T-cell (primary cell): ENCODE measurements around the gene PTPRD. TPM values are rescaled to one million over a fixed set of nuclear protein-coding genes. Genes with fewer than 3 reads are reported as not detected.

Experiments used
- ATAC-seq, 4 experiments: fragments of 200-7000 bp in 3 of 4; fragments of 150-1000 bp in 1 of 4; cut with Tn5 transposase; replicated peaks in 1 of 4; 1 replicate in 3 of 4; 2 replicates in 1 of 4; pipeline ENCODE4 v1.10.0; 2021; ENCODE audit warnings: moderate library complexity in 3 of 4, mild to moderate bottlenecking in 2 of 4, moderate number of reproducible peaks in 1 of 4
- CTCF ChIA-PET, 2 donors: fragments of 300-600 bp; sonication (Branson Sonifier 250); formaldehyde crosslinking; loops; one replicate each; lab custom pipeline; 2022; ENCODE audit warnings: antibody characterized with exemption in 2 of 2; lab: Charles Lee
- POLR2A ChIA-PET, 2 donors: fragments of 300-600 bp; sonication (Branson Sonifier 250); formaldehyde crosslinking; loops; one replicate each; lab custom pipeline; 2022; ENCODE audit warnings: antibody characterized with exemption in 2 of 2; lab: Charles Lee
- DNase-seq, 35 experiments: peaks; one replicate each; pipeline versions ENCODE4 v3.0.0 to v3.0.0-alpha.2; 2013 to 2023
- H3K27ac ChIP-seq: one replicate; pipeline ENCODE4 v1.5.1; 2013; ENCODE audit warnings: low read length
- H3K27me3 ChIP-seq, 2 experiments: replicated peaks in 1 of 2; 1 replicate in 1 of 2; 2 replicates in 1 of 2; pipeline versions ENCODE4 v1.6.1 to v1.7.0; 2013; ENCODE audit warnings: low read length in 1 of 2, mixed read lengths in 1 of 2; ENCODE audit not compliant: control insufficient read depth in 2 of 2, insufficient read depth in 2 of 2; ENCODE audit errors: extremely low read depth in 1 of 2
- H3K36me3 ChIP-seq, 2 donors: 1 replicate in 1 of 2; 2 replicates in 1 of 2; pipeline versions ENCODE4 v1.6.1 to v1.7.0; 2013; ENCODE audit warnings: low read length in 1 of 2; ENCODE audit not compliant: control insufficient read depth in 2 of 2, insufficient read depth in 1 of 2; ENCODE audit errors: extremely low read depth in 1 of 2
- H3K4me1 ChIP-seq, 2 experiments: 1 replicate in 1 of 2; 2 replicates in 1 of 2; pipeline versions ENCODE4 v1.6.1 to v1.7.0; 2013; ENCODE audit warnings: low read length in 2 of 2, mixed read lengths in 1 of 2; ENCODE audit not compliant: insufficient read depth in 2 of 2, control insufficient read depth in 1 of 2; ENCODE audit errors: extremely low read depth in 1 of 2
- H3K4me3 ChIP-seq, 2 donors: 1 replicate in 1 of 2; 2 replicates in 1 of 2; pipeline versions ENCODE4 v1.5.1 to v1.7.0; 2013; ENCODE audit warnings: mild to moderate bottlenecking in 2 of 2, low read length in 1 of 2, moderate library complexity in 1 of 2; ENCODE audit not compliant: control insufficient read depth in 1 of 2; ENCODE audit errors: extremely low read depth in 1 of 2
- H3K9me3 ChIP-seq: 2 replicates; pipeline ENCODE4 v1.7.0; 2013
- H3K27ac Mint-ChIP-seq, 2 donors: one replicate each; pipeline ENCODE4 v1.8.0; 2020 to 2021; ENCODE audit warnings: mild to moderate bottlenecking in 2 of 2, mixed read lengths in 2 of 2
- H3K27me3 Mint-ChIP-seq, 2 donors: one replicate each; pipeline ENCODE4 v1.8.0; 2021 to 2022; ENCODE audit warnings: mixed read lengths in 2 of 2
- H3K36me3 Mint-ChIP-seq: one replicate; pipeline ENCODE4 v1.8.0; 2021; ENCODE audit warnings: mixed read lengths
- H3K4me1 Mint-ChIP-seq, 3 donors: one replicate each; pipeline ENCODE4 v1.8.0; 2020 to 2022; ENCODE audit warnings: mixed read lengths in 3 of 3, mild to moderate bottlenecking in 1 of 3
- H3K4me3 Mint-ChIP-seq, 3 donors: one replicate each; pipeline ENCODE4 v1.8.0; 2020 to 2022; ENCODE audit warnings: mild to moderate bottlenecking in 3 of 3, mixed read lengths in 3 of 3, moderate library complexity in 3 of 3
- H3K9me3 Mint-ChIP-seq, 3 donors: one replicate each; pipeline ENCODE4 v1.8.0; 2020 to 2022; ENCODE audit warnings: mixed read lengths in 3 of 3
- WGBS: methylation state at CpG from one replicate; pipeline ENCODE4 v1.1.5; 2013; ENCODE audit warnings: missing lambda C conversion rate; ENCODE audit not compliant: insufficient coverage; 5-methylcytosine and 5-hydroxymethylcytosine counted together
- total RNA-seq, 35 experiments: library from RNA in 6 of 35; stranded (reverse) in 6 of 35; fragments of 120-200 nt in 1 of 35; gene quantifications; one replicate each; pipeline versions ENCODE4 v1.2.1 to v1.2.4 and lab custom pipeline; 2013 to 2026

PTPRD gene
- total RNA-seq, 5 donors from 2014 or later (not counting 1 experiment from before 2014, with no cell fraction given), result 0.13 to 0.61 (median 0.38) TPM; not detected in 2

GRCh38 chr9:9862235-9862810 is 750.5 kb downstream of the PTPRD start:
- no peak overlapping the region for H3K4me3 Mint-ChIP-seq
- POLR2A ChIA-PET, result interaction anchor here in 1 of 2 donors (0.6 kb wide), 1 partner anchor 37 kb away, joined by 3 read pairs; no protein-coding TSS in a partner anchor

DNA sequence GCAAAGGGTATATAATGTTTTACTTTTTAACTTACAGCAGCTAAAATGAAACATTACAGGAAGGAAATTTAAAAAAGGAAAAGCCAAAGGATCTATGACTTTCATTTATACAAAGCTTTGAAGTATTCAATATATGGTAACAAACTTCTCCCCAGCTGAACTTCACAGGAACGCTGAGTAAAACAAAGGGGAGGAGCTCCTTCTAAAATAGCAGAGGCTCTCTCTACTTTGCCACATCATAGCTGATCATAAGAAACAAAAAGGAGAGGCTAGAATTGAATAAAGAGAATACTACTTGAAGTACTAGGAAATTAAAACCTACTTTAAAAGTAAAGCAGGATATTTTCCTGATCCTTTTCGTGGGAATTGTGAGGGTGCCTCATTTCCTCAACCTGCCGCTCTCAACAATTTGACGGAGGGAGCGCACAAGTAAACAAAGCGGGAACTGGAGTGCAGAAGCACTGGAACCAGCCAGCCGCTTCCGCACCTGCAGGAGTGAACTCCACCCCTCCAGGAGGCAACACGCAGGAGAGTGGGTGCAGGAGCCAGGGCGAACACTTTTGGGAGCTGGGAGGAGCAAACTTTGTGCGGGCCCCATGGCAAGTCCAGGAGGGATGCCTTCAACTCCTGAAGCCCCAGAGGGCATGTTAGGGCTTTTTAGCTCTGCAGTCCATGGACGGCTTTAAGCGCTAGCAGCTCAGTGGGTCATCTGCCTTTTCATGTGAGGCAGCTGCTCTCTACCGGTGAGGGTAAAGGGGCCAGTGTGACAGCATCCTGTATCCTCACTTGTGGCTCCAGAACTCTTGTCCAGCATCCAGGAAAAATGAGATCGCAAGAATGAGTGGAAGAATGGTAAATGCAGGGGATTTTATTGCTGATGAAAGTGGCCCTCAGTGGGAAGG is 757.4 kb downstream of the PTPRD start:
- CTCF ChIA-PET, result no interaction called here
- Mint-ChIP-seq H3K9me3 (peaks cover 3 to 4% (median 3%) of the 10 kb centered on the region in 3 donors), H3K4me3 (no peak overlapping the region), H3K27ac (no peak overlapping the region), H3K36me3 (no peaks in the 10 kb centered on the region), H3K4me1 (no peaks in the 10 kb centered on the region), H3K27me3 (no peaks in the 10 kb centered on the region)
- H3K9me3 ChIP-seq, result no peaks in the 10 kb centered on the region
- H3K27ac ChIP-seq, result no peak overlapping the region
- H3K4me1 ChIP-seq, result peaks cover 0 to 2% of the 10 kb centered on the region in 2 experiments
- no peak for DNase-seq
- no peak overlapping the region for H3K4me3 ChIP-seq
- no peaks in the 10 kb centered on the region for H3K27me3 ChIP-seq
- POLR2A ChIA-PET, result interaction anchor here in 1 of 2 donors (0.7 kb wide), 1 partner anchor 8 kb away, joined by 3 read pairs; no protein-coding TSS in a partner anchor
- WGBS, result 82% methylated on average over 13 of the region's 15 CpGs
- no peaks in the 10 kb centered on the region for H3K36me3 ChIP-seq
- ATAC-seq, result no peak

More at GRCh38 chr9:9862235-9862810, 750.5 kb downstream of the PTPRD start:
- no peak overlapping the region for H3K4me3 ChIP-seq
- WGBS, result no CpG with 5 or more reads among the region's 3 CpGs
- CTCF ChIA-PET, result interaction anchor here in 1 of 2 donors (1.1 kb wide), 1 partner anchor 35 kb away, joined by 5 read pairs; no protein-coding TSS in a partner anchor
- no peaks in the 10 kb centered on the region for H3K4me1 ChIP-seq
- no peaks in the 10 kb centered on the region for H3K27me3 ChIP-seq
- Mint-ChIP-seq H3K4me1 (no peaks in the 10 kb centered on the region), H3K9me3 (peaks cover 0 to 4% (median 3%) of the 10 kb centered on the region in 3 donors), H3K27ac (no peak overlapping the region), H3K27me3 (no peaks in the 10 kb centered on the region), H3K36me3 (no peaks in the 10 kb centered on the region)
- H3K9me3 ChIP-seq, result no peaks in the 10 kb centered on the region
- no peak for ATAC-seq
- no peak overlapping the region for H3K27ac ChIP-seq
- no peaks in the 10 kb centered on the region for H3K36me3 ChIP-seq
- DNase-seq, result no peak

DNA sequence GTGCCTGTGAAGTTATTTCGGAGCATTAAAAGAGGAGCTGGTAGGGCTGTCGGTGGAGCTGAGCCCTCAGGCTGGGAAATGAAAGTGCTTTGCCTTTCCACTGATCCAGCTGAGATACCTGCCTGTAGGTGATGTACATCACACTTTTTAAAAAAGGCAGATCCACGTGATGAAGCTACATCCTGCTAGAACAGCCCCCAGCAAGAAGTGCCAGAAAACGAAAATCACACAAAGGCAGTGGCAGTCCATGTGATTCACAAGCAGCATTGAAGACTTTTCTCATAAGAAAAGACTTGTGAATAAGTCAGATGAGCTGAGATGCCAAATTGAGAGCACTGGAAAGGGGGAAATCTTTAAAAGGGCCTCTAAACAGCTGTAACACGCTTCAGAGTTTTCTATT is 765.1 kb downstream of the PTPRD start:
- ChIA-PET CTCF (no interaction called here), POLR2A (no interaction called here)
- H3K36me3 Mint-ChIP-seq, result no peaks in the 10 kb centered on the region
- Histone ChIP-seq H3K36me3 (no peaks in the 10 kb centered on the region), H3K27ac (no peak overlapping the region), H3K27me3 (no peaks in the 10 kb centered on the region), H3K9me3 (no peaks in the 10 kb centered on the region), H3K4me3 (no peak overlapping the region), H3K4me1 (no peaks in the 10 kb centered on the region)
- H3K4me1 Mint-ChIP-seq, result peaks cover 0 to 3% (median 0%) of the 10 kb centered on the region in 3 donors
- DNase-seq (no peak), ATAC-seq (no peak)
- H3K27me3 Mint-ChIP-seq, result no peaks in the 10 kb centered on the region
- H3K27ac Mint-ChIP-seq, result no peak overlapping the region
- H3K9me3 Mint-ChIP-seq, result peaks cover 0 to 11% (median 0%) of the 10 kb centered on the region in 3 donors
- H3K4me3 Mint-ChIP-seq, result no peak overlapping the region
- 56% methylated on average over 4 of the region's 5 CpGs for WGBS

DNA sequence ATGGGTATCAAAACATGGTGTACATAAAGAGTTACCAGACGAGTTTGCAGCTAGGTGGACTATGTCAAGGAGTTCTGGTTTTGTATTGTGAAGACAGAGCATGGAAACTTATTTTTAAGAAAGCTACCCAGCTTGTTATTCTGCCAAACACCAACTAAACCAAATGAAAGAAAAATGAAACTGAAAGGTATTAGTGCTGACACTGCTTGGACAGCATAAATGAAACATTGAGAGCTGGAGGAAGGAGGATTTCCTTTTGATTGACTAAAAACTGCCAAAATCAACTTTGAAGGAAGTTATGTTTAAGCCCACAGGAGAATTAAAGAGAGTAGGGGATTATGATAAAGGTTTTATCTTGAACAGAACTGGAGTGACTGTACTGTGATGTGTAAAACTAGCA is 766.2 kb downstream of the PTPRD start:
- no peak overlapping the region for H3K27ac Mint-ChIP-seq
- Histone ChIP-seq H3K9me3 (no peaks in the 10 kb centered on the region), H3K4me3 (no peak overlapping the region), H3K27ac (no peak overlapping the region), H3K27me3 (no peaks in the 10 kb centered on the region), H3K4me1 (no peaks in the 10 kb centered on the region), H3K36me3 (no peaks in the 10 kb centered on the region)
- H3K9me3 Mint-ChIP-seq, result peaks cover 0 to 10% (median 0%) of the 10 kb centered on the region in 3 donors
- ChIA-PET POLR2A (no interaction called here), CTCF (no interaction called here)
- DNase-seq (no peak), ATAC-seq (no peak)
- no peaks in the 10 kb centered on the region for H3K27me3 Mint-ChIP-seq
- peaks cover 0 to 3% (median 0%) of the 10 kb centered on the region in 3 donors for H3K4me1 Mint-ChIP-seq
- no CpG with 5 or more reads among the region's 1 CpG for WGBS
- H3K4me3 Mint-ChIP-seq, result no peak overlapping the region
- no peaks in the 10 kb centered on the region for H3K36me3 Mint-ChIP-seq

- Histone ChIP-seq H3K27me3 (no peaks in the 10 kb centered on the region), H3K9me3 (no peaks in the 10 kb centered on the region), H3K27ac (no peak overlapping the region), H3K36me3 (no peaks in the 10 kb centered on the region), H3K4me1 (no peaks in the 10 kb centered on the region), H3K4me3 (no peak overlapping the region)
- ChIA-PET POLR2A (no interaction called here), CTCF (no interaction called here)
- H3K4me1 Mint-ChIP-seq, result no peaks in the 10 kb centered on the region
- no peak for ATAC-seq
- H3K27me3 Mint-ChIP-seq, result no peaks in the 10 kb centered on the region
- no peak overlapping the region for H3K4me3 Mint-ChIP-seq
- DNase-seq, result no peak
- H3K27ac Mint-ChIP-seq, result no peak overlapping the region
- no peaks in the 10 kb centered on the region for H3K36me3 Mint-ChIP-seq
- H3K9me3 Mint-ChIP-seq, result peaks cover 2 to 7% (median 4%) of the 10 kb centered on the region in 3 donors
Measured at GRCh38 chr9:9820436-9820835, 792.4 kb downstream of the PTPRD start.

- DNase-seq (no peak), ATAC-seq (no peak)
- Histone ChIP-seq H3K27ac (no peak overlapping the region), H3K27me3 (no peaks in the 10 kb centered on the region), H3K9me3 (no peaks in the 10 kb centered on the region), H3K4me1 (no peaks in the 10 kb centered on the region), H3K4me3 (no peak overlapping the region), H3K36me3 (no peaks in the 10 kb centered on the region)
- H3K9me3 Mint-ChIP-seq, result peaks cover 2 to 7% (median 4%) of the 10 kb centered on the region in 3 donors
- ChIA-PET POLR2A (no interaction called here), CTCF (no interaction called here)
- no peaks in the 10 kb centered on the region for H3K4me1 Mint-ChIP-seq
- H3K27ac Mint-ChIP-seq, result no peak overlapping the region
- 100% methylated on average over 1 of the region's 5 CpGs for WGBS
- no peaks in the 10 kb centered on the region for H3K36me3 Mint-ChIP-seq
- no peaks in the 10 kb centered on the region for H3K27me3 Mint-ChIP-seq
- no peak overlapping the region for H3K4me3 Mint-ChIP-seq
Measured at GRCh38 chr9:9819886-9820285, 792.9 kb downstream of the PTPRD start.
